ENCODE data around the gene USP13.

GRCh38 chr3:179717219-179717618, 64.4 kb downstream of the USP13 start:
- TF ChIP-seq CTCF (IDR thresholded peaks at IDR 0.05) (no peak), POLR2AphosphoS5 (IDR thresholded peaks at IDR 0.05; ENCODE audit: insufficient read depth in 1 of 2, low read depth in 1 of 2) (no peak)
